DMS53 (cell line): ENCODE results near the gene XRCC4.
"Not testable (repeated sequence)": the region's sequence is repeated elsewhere in the genome, so short reads cannot be mapped to it uniquely, and the experiment has no call there.

ENCODE experiments used
- DNase-seq: peaks from one replicate; lab custom pipeline; 2025; lab: John Stamatoyannopoulos, UW

Gene XRCC4

GRCh38 chr5:83184534-83184933 is 107.2 kb downstream of the XRCC4 start:
- DNase-seq: no peak

- no peak for DNase-seq
Observed at GRCh38 chr5:83192947-83193346, 115.6 kb downstream of the XRCC4 start.

- DNase-seq: peak; percentile 33
Observed at GRCh38 chr5:83197326-83197967, 120.1 kb downstream of the XRCC4 start.

GRCh38 chr5:83199126-83199525 is 121.8 kb downstream of the XRCC4 start:
- DNase-seq: no peak

- no peak for DNase-seq
Observed at GRCh38 chr5:83204651-83205050, 127.3 kb downstream of the XRCC4 start.

GRCh38 chr5:83209963-83210362 is 132.6 kb downstream of the XRCC4 start:
- no peak for DNase-seq

GRCh38 chr5:83219077-83219476 is 141.7 kb downstream of the XRCC4 start:
- no peak for DNase-seq

GRCh38 chr5:83219495-83219894 is 142.1 kb downstream of the XRCC4 start:
- DNase-seq: no peak

GRCh38 chr5:83220331-83220730 is 143.0 kb downstream of the XRCC4 start:
- DNase-seq: no peak

- no peak for DNase-seq
Observed at GRCh38 chr5:83222906-83223305, 145.6 kb downstream of the XRCC4 start.

GRCh38 chr5:83227611-83228010 is 150.3 kb downstream of the XRCC4 start:
- no peak for DNase-seq

GRCh38 chr5:83230511-83230910 is 153.2 kb downstream of the XRCC4 start:
- DNase-seq: no peak

- no peak for DNase-seq
Observed at GRCh38 chr5:83244516-83244915, 167.2 kb downstream of the XRCC4 start.

GRCh38 chr5:83245037-83245436 is 167.7 kb downstream of the XRCC4 start:
- no peak for DNase-seq

GRCh38 chr5:83246071-83246470 is 168.7 kb downstream of the XRCC4 start:
- no peak for DNase-seq

GRCh38 chr5:83249156-83249555 is 171.8 kb downstream of the XRCC4 start:
- no peak for DNase-seq

- DNase-seq: no peak
Observed at GRCh38 chr5:83251849-83252248, 174.5 kb downstream of the XRCC4 start.

GRCh38 chr5:83253720-83254119 is 176.4 kb downstream of the XRCC4 start:
- no peak for DNase-seq

GRCh38 chr5:83255268-83255667 is 177.9 kb downstream of the XRCC4 start:
- no peak for DNase-seq

GRCh38 chr5:83256091-83256780 is 178.9 kb downstream of the XRCC4 start:
- no peak for DNase-seq

- not testable (repeated sequence) for DNase-seq
Observed at GRCh38 chr5:83257684-83258083, 180.3 kb downstream of the XRCC4 start.

- peak; percentile 79 for DNase-seq
Observed at GRCh38 chr5:83265318-83265717, 188.0 kb downstream of the XRCC4 start.

GRCh38 chr5:83270311-83270710 is 193.0 kb downstream of the XRCC4 start:
- DNase-seq: no peak

GRCh38 chr5:83277154-83277553 is 199.8 kb downstream of the XRCC4 start:
- no peak for DNase-seq
